ENCODE measurements around the gene DMP1.

DNA sequence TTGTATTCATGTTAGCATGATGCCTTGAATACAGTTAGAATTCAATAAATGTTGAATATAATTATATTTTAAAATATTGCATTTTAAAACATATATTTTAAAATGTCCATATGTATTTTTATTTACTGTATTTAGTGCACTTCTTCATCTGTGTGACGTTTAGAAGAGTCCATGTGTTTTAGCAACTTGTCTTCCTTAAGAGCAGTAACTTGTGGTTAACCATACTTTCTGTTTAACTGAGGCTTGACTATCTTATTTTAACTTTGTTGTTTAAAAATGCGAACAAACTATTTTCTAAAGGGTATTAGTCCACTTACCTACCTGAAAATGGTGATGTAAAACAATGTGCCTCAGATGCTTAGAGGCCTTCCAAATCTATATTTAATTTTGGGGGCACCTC is 858 bp downstream of the DMP1 start:
- no peak for TF ChIP-seq POLR2A (IDR thresholded peaks at IDR 0.05)
- no peak for TF ChIP-seq POLR2AphosphoS5 (IDR thresholded peaks at IDR 0.05; ENCODE audit: insufficient read depth in 1 of 2, low read depth in 1 of 2)
- TF ChIP-seq, protein P1, sequence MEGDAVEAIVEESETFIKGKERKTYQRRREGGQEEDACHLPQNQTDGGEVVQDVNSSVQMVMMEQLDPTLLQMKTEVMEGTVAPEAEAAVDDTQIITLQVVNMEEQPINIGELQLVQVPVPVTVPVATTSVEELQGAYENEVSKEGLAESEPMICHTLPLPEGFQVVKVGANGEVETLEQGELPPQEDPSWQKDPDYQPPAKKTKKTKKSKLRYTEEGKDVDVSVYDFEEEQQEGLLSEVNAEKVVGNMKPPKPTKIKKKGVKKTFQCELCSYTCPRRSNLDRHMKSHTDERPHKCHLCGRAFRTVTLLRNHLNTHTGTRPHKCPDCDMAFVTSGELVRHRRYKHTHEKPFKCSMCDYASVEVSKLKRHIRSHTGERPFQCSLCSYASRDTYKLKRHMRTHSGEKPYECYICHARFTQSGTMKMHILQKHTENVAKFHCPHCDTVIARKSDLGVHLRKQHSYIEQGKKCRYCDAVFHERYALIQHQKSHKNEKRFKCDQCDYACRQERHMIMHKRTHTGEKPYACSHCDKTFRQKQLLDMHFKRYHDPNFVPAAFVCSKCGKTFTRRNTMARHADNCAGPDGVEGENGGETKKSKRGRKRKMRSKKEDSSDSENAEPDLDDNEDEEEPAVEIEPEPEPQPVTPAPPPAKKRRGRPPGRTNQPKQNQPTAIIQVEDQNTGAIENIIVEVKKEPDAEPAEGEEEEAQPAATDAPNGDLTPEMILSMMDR (IDR thresholded peaks at IDR 0.05): no peak

All from vagina (tissue), 2 donors.